GM12872 (cell line): ENCODE results near the gene GABRB3.

Experiments used
- TF ChIP-seq, protein P1 (sequence below): IDR thresholded peaks from 3 replicates; pipeline ENCODE4 v1.5.1; 2011; ENCODE audit warnings: low read depth, mild to moderate bottlenecking, low read length, moderate library complexity; ENCODE audit not compliant: insufficient read depth

The GABRB3 gene

DNA sequence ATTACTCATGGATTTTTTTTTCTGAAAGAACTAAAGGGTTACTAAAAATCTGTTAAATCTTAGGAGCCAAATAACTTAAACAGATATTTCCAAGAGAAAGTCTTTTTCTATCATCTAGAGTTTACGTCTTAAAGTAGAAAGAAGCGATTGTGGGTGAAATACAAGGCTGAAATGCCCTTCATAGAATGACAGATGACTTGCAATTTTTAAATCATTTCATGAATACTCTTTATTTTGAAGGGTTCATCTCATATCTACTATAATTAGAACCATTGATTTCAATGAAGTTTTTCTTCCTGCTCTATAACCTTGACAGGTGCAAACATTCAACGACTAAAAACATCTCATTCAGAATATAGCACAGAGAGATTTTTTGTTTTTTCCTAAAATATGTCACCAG lies 217.0 kb downstream of the GABRB3 start:
- TF ChIP-seq, protein P1, sequence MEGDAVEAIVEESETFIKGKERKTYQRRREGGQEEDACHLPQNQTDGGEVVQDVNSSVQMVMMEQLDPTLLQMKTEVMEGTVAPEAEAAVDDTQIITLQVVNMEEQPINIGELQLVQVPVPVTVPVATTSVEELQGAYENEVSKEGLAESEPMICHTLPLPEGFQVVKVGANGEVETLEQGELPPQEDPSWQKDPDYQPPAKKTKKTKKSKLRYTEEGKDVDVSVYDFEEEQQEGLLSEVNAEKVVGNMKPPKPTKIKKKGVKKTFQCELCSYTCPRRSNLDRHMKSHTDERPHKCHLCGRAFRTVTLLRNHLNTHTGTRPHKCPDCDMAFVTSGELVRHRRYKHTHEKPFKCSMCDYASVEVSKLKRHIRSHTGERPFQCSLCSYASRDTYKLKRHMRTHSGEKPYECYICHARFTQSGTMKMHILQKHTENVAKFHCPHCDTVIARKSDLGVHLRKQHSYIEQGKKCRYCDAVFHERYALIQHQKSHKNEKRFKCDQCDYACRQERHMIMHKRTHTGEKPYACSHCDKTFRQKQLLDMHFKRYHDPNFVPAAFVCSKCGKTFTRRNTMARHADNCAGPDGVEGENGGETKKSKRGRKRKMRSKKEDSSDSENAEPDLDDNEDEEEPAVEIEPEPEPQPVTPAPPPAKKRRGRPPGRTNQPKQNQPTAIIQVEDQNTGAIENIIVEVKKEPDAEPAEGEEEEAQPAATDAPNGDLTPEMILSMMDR: no peak

DNA sequence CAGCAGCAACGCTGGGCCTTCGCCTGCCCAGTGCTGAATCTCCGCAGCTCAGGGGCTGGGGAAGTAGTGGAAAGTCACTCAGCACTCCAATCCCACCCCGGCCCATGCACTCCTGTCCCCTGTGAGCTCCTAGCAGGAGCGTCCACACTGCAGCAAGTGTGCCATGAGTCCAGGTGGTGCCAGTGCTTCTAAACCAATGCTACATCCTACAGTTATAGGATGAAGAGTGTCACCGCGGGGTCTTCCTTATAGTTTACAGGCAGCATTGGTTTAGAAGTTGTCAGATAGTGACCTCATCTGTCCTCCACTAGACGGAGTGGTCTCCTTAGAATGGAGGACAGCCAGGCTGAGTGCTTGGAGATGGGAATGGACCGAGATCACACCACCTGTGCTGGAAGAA lies 221.4 kb downstream of the GABRB3 start:
- TF ChIP-seq, protein P1: no peak

DNA sequence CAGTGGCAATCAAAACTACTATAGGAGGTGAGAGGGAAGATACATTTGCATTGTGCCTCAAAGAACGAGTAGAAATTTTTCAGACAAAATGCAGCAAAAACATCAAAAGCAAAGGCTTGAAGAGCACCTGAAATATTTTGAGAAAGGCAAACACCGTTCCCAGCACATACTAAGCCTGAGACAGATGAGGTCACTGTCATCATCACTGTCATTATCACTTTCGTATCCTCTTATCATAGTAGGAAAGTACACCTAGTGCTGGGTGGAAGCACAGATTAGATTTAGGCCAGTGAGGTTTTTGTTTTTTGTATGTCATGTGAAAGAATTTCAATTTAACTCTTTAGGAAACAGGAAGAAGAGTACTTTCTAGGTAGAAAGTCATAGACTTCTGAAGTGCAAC lies 222.0 kb downstream of the GABRB3 start:
- TF ChIP-seq, protein P1: no peak

DNA sequence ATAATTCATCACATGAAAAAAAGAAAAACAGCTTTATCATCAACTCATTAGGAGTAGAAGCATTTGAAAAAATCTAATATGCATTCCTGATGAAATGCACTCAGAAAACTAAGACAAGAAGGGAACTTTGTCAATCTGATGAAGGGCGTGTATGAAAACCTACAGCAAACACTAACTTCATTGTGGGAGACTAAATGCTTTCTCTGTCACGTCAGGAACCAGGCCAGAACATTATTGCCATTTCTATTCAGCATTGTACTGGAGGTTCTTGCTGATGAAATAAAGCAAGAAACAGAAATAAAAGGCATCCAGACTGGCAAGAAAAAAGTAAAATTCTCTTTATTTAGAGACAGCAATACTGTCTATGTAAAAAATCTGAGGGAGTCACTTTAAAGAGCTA lies 235.2 kb downstream of the GABRB3 start:
- TF ChIP-seq, protein P1: no peak

DNA sequence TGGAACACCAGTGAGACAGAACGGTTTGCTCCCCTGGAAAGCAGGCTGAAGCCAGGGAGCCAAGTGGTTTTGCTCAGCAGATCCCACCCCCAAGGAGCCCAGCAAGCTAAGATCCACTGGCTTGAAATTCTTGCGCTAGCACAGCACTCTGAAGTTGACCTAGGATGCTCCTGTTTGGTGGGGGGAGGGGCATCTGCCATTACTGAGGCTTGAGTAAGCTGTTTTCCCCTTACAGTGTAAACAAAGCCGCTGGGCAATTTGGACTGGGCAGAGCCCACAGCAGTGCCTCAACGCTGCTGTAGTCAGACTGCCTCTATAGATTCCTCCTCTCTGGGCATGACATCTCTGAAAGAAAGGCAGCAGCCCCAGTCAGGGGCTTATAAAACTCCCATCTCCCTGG lies 241.4 kb downstream of the GABRB3 start:
- TF ChIP-seq, protein P1: no peak

DNA sequence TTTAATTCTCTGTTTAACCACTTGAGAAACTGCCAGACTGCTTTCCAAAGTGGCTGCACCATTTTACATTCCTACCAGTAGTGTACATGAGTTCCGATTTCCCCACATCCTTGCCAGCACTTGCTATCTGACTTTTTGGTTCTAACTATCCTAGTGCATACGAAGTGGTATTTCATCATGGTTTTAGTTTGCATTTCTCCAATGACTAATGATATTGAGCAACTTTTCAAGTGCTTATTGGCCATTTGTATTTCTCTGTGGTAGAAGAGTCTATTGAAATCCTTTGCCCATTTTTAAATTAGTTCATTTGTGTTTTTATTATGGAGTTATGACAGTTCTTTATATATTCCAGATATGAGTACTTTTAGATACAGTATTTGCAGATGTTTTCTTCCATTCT lies 247.8 kb downstream of the GABRB3 start:
- TF ChIP-seq, protein P1: no peak

DNA sequence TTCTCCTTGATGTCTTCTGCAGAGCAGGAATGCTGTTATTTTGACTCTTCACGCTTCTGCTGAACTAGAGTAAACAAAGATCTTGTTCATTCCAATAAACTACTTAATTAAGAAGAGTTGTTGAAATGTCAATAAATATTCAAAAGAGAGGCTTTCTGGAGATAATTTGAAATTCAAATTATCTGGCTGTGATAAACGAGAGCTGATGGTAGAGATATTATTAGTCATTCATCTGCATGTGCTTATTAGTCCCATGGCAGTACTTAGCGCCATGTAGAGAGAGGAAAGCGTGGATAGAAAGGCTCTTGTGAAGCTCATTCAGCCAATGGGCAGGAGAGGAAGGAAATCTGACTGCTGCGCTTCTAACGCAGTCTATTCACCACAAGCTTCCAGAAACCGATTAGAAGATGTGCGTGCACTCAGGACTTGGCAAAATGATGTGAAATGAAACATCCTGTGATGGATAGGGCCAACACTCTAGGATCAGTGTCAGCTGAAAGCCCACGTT lies 251.1 kb downstream of the GABRB3 start:
- TF ChIP-seq, protein P1: no peak

DNA sequence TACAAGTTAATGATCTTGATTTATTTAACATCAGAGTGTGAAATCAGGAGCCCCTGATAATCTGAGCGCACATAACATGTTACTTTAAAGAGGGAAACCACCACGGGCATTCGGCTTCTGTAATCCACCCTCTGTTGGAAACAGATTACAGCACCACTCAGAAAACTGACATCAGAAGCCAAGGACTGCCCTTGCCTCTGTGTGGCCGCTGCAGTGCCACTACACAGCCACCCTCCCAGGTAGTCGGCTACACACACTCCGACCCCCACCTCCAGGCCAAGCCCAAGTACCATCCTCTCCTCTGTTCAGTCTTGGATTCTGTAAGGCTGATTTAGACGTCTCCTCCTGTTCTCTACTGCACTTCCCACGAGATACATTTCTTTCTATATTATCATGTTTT lies 251.7 kb downstream of the GABRB3 start:
- TF ChIP-seq, protein P1: no peak
